SK-N-SH (cell line): ENCODE results near the gene A1BG. TPM values are rescaled to one million over a fixed set of nuclear protein-coding genes. Genes with fewer than 3 reads are reported as not detected.

Experiments used
- CTCF ChIA-PET: fragments of 300-600, 350-600 bp; formaldehyde crosslinking; extraction: SDS; loops from one replicate; lab custom pipeline; 2021; lab: Yijun Ruan, JAX
- POLR2A ChIA-PET: fragments of 350-600 bp; sonication (Branson Sonifier 250); formaldehyde crosslinking; extraction: SDS; loops from one replicate; lab custom pipeline; 2020; ENCODE audit warnings: antibody characterized with exemption, inconsistent platforms; lab: Yijun Ruan, JAX
- DNase-seq: peaks from one replicate; pipeline ENCODE4 v3.0.0; 2012
- H2AFZ ChIP-seq: fragments of 200-600 bp; sonication (generic); 2 replicates; pipeline ENCODE4 v1.8.1; 2016; ENCODE audit warnings: antibody characterized with exemption, mild to moderate bottlenecking, low read depth
- H3F3A ChIP-seq: fragments of 200-600 bp; sonication (generic); replicated peaks from 2 replicates; pipeline ENCODE3; 2016; ENCODE audit warnings: antibody characterized with exemption, mild to moderate bottlenecking; ENCODE audit not compliant: insufficient read depth
- H3K27ac ChIP-seq, 2 experiments: fragments of 200-500 bp in 1 of 2; fragments of 200-600 bp in 1 of 2; sonication (Bioruptor generic) in 1 of 2; sonication (generic), shearing (Covaris generic) in 1 of 2; 2 replicates each; pipeline versions ENCODE4 v1.5.1 to v1.6.1; 2014 to 2016; ENCODE audit warnings: low read depth in 2 of 2, inconsistent platforms in 1 of 2, low read length in 1 of 2, mild to moderate bottlenecking in 1 of 2, mixed read lengths in 1 of 2
- H3K27me3 ChIP-seq: fragments of 200-600 bp; sonication (generic), shearing (Covaris generic); 2 replicates; pipeline ENCODE4 v1.6.1; 2016; ENCODE audit warnings: mixed run types; ENCODE audit not compliant: insufficient read depth
- H3K36me3 ChIP-seq, 2 experiments: fragments of 200-500 bp in 1 of 2; fragments of 200-600 bp in 1 of 2; sonication (Bioruptor generic) in 1 of 2; sonication (generic) in 1 of 2; replicated peaks in 1 of 2; 2 replicates each; pipeline versions ENCODE3 to v1.5.1; 2014 to 2016; ENCODE audit warnings: low read length in 1 of 2, mild to moderate bottlenecking in 1 of 2; ENCODE audit not compliant: insufficient read depth in 2 of 2, control insufficient read depth in 1 of 2
- H3K4me1 ChIP-seq, 2 experiments: fragments of 200-500 bp in 1 of 2; fragments of 200-600 bp in 1 of 2; sonication (Bioruptor generic) in 1 of 2; sonication (generic), shearing (Covaris generic) in 1 of 2; 2 replicates each; pipeline versions ENCODE4 v1.5.1 to v1.6.1; 2014 to 2016; ENCODE audit warnings: low read depth in 1 of 2, low read length in 1 of 2, mixed run types in 1 of 2; ENCODE audit not compliant: insufficient read depth in 2 of 2, control insufficient read depth in 1 of 2
- H3K4me2 ChIP-seq: fragments of 200-600 bp; sonication (generic), shearing (Covaris generic); 2 replicates; pipeline ENCODE4 v1.6.1; 2017; ENCODE audit warnings: mixed run types
- H3K4me3 ChIP-seq, 2 experiments: fragments of 200-500 bp in 1 of 2; fragments of 200-600 bp in 1 of 2; sonication (Bioruptor generic) in 1 of 2; sonication (generic), shearing (Covaris generic) in 1 of 2; 2 replicates each; pipeline versions ENCODE4 v1.5.1 to v1.8.1; 2014 to 2016; ENCODE audit warnings: low read depth in 2 of 2, inconsistent platforms in 1 of 2, low read length in 1 of 2, mild to moderate bottlenecking in 1 of 2, mixed read lengths in 1 of 2, moderate library complexity in 1 of 2
- H3K79me2 ChIP-seq: fragments of 200-600 bp; sonication (generic); 2 replicates; pipeline ENCODE4 v1.8.1; 2017; ENCODE audit warnings: mild to moderate bottlenecking; ENCODE audit not compliant: insufficient read depth
- H3K9ac ChIP-seq: fragments of 200-600 bp; sonication (generic); 2 replicates; pipeline ENCODE4 v1.6.1; 2017; ENCODE audit warnings: mixed run types
- H3K9me2 ChIP-seq: fragments of 200-600 bp; sonication (generic); 2 replicates; pipeline ENCODE4 v1.6.1; 2017; ENCODE audit warnings: mixed run types
- H3K9me3 ChIP-seq: fragments of 200-600 bp; sonication (generic); 2 replicates; pipeline ENCODE4 v1.6.1; 2017; ENCODE audit warnings: mixed run types, mild to moderate bottlenecking, moderate library complexity
- H4K20me1 ChIP-seq: fragments of 200-600 bp; sonication (generic); 2 replicates; pipeline ENCODE4 v1.6.1; 2017; ENCODE audit warnings: mild to moderate bottlenecking, mixed run types; ENCODE audit not compliant: insufficient read depth
- EP300 ChIP-seq, 2 experiments: IDR thresholded peaks; 2 replicates each; pipeline versions ENCODE4 v1.4.0 to v1.6.1; 2012; ENCODE audit warnings: borderline replicate concordance in 1 of 2, low read depth in 1 of 2, low read length in 1 of 2
- EZH2phosphoT487 ChIP-seq: fragments of 200-600 bp; sonication (generic); IDR thresholded peaks from 2 replicates; pipeline ENCODE4 v1.6.1; 2017; ENCODE audit warnings: low read depth, mixed run types, mild to moderate bottlenecking, antibody characterized with exemption, moderate library complexity, borderline replicate concordance
- FOXJ3 ChIP-seq: sonication (generic); formaldehyde crosslinking; IDR thresholded peaks from 2 replicates; pipeline ENCODE4 v1.5.1; 2020; ENCODE audit warnings: mild to moderate bottlenecking, missing genetic modification reagents
- GATA2 ChIP-seq: sonication (generic); formaldehyde crosslinking; IDR thresholded peaks from 2 replicates; pipeline ENCODE4 v1.5.0; 2020; ENCODE audit warnings: mild to moderate bottlenecking, missing genetic modification reagents
- NFIC ChIP-seq: IDR thresholded peaks from 2 replicates; pipeline ENCODE4 v1.4.0; 2012; ENCODE audit warnings: borderline replicate concordance
- NRF1 ChIP-seq: IDR thresholded peaks from 2 replicates; pipeline ENCODE4 v1.6.1; 2012; ENCODE audit warnings: low read depth, mild to moderate bottlenecking, low read length
- RAD21 ChIP-seq: IDR thresholded peaks from 2 replicates; pipeline ENCODE4 v1.6.1; 2012; ENCODE audit warnings: mild to moderate bottlenecking, low read length
- TAF1 ChIP-seq: IDR thresholded peaks from 2 replicates; pipeline ENCODE4 v1.6.1; 2012; ENCODE audit warnings: low read depth, mild to moderate bottlenecking, low read length, moderate library complexity, borderline replicate concordance
- WGBS: methylation state at CpG from one replicate; pipeline ENCODE4 v1.1.6; 2017; ENCODE audit warnings: low lambda C conversion rate; 5-methylcytosine and 5-hydroxymethylcytosine counted together
- polyA plus RNA-seq, 3 experiments: library from polyadenylated mRNA; depleted of rRNA; stranded (reverse); fragments of >200 nt; gene quantifications; 2 replicates each; pipeline ENCODE4 v1.2.3, GENCODE V29; 2012
- TF ChIP-seq, protein P1 (sequence below): IDR thresholded peaks from 2 replicates; pipeline ENCODE4 v1.4.0; 2012; ENCODE audit warnings: low read depth
- TF ChIP-seq, protein P2 (sequence below): fragments of 150-350 bp; IDR thresholded peaks from 2 replicates; pipeline ENCODE4 v1.6.1; 2016; ENCODE audit warnings: mild to moderate bottlenecking, low read depth, low read length
- TF ChIP-seq, protein P3 (sequence below): IDR thresholded peaks from 2 replicates; pipeline ENCODE4 v1.4.0; 2012; ENCODE audit warnings: low read depth, borderline replicate concordance
- TF ChIP-seq, protein P4 (sequence below): IDR thresholded peaks from 2 replicates; pipeline ENCODE4 v1.4.0; 2012; ENCODE audit warnings: low read depth, borderline replicate concordance

A1BG gene, protein sequence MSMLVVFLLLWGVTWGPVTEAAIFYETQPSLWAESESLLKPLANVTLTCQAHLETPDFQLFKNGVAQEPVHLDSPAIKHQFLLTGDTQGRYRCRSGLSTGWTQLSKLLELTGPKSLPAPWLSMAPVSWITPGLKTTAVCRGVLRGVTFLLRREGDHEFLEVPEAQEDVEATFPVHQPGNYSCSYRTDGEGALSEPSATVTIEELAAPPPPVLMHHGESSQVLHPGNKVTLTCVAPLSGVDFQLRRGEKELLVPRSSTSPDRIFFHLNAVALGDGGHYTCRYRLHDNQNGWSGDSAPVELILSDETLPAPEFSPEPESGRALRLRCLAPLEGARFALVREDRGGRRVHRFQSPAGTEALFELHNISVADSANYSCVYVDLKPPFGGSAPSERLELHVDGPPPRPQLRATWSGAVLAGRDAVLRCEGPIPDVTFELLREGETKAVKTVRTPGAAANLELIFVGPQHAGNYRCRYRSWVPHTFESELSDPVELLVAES
- polyA plus RNA-seq (2012; rRNA removed): 61.4 and 62.6 TPM in 2 replicates
- 39.1 and 61.2 TPM in 2 replicates for polyA plus RNA-seq (2012; cell fraction: cytosol; rRNA removed)
- 23.3 and 58.0 TPM in 2 replicates for polyA plus RNA-seq (2012; cell fraction: nucleus; rRNA removed)

DNA sequence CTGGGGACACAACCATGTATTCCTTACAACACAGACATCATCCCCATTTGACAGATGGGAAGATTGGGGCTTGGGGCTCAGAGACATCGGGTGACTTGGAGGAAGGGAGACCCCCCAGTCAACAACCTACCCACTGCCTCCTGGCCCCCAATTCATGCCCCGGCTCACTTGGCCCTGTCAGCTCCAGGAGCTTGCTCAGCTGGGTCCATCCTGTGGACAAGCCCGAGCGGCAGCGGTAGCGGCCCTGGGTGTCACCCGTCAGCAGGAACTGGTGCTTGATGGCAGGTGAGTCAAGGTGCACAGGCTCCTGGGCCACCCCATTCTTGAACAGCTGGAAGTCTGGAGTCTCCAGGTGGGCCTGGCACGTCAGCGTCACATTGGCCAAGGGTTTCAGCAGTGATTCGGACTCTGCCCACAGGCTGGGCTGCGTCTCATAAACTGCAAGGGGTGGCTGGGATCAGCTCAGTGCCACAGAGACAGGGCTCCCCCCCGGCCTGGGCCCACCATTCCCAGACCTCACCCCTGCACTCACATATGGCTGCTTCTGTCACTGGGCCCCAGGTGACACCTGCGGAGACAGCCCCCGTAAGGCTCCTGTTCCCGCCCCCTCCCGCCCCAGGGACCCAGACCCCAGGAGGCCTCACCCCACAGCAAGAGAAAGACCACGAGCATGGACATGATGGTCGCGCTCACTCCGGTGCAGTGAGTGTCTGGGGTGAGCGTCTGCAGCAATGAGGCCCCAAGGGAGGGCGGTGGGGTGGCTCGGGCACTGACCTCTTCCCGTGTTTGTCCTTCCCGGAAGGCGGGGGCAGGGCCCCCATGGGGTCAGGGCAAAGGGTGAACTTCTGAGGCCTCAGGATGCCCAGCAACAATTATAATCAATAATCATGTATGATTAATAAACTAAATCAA lies at the start of gene A1BG:
TSS of gene A1BG (minus strand) at position 733 of the 912 bp plus-strand sequence. CDS start at position 678, 55 bp downstream.
- Histone ChIP-seq H2AFZ (no peak within 1 kb of the TSS), H3K27ac (no peak within 1 kb of the TSS), H3K4me3 (no peak within 1 kb of the TSS), H3K4me1 (no peaks in the 10 kb centered on the region; a peak in 1 of 4 replicates), H3K36me3 (peaks cover 2 to 4% of the 10 kb centered on the region in 2 experiments), H3K9me3 (no peaks in the 10 kb centered on the region), H3K9me2 (no peaks in the 10 kb centered on the region), H3F3A (no peaks in the 10 kb centered on the region), H4K20me1 (no peaks in the 10 kb centered on the region), H3K79me2 (peaks cover 26% of the 10 kb centered on the region), H3K4me2 (no peak within 1 kb of the TSS), H3K27me3 (no peaks in the 10 kb centered on the region), H3K9ac (no peak within 1 kb of the TSS)
- ChIA-PET POLR2A (interaction anchor here (0.6 to 3.6 kb wide), 3 partner anchors 9 to 73 kb away, joined by 3 to 18 read pairs (median 4); partner anchors contain the start of gene ZNF497), CTCF (interaction anchor here (1.0 kb wide), 1 partner anchor 10 kb away, joined by 3 read pairs; the partner anchor contains the start of gene ZNF497)
- TF ChIP-seq EZH2phosphoT487 (no peak), TAF1 (no peak), NRF1 (no peak), EP300 (IDR thresholded peaks at IDR 0.05; ENCODE audit: borderline replicate concordance in 1 of 2, low read depth in 1 of 2, low read length in 1 of 2) (no peak), RAD21 (no peak), FOXJ3 (no peak), GATA2 (CRISPR knock-in tag) (no peak), NFIC (no peak)
- TF ChIP-seq, protein P1, sequence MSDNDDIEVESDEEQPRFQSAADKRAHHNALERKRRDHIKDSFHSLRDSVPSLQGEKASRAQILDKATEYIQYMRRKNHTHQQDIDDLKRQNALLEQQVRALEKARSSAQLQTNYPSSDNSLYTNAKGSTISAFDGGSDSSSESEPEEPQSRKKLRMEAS: no peak
- TF ChIP-seq, protein P2, sequence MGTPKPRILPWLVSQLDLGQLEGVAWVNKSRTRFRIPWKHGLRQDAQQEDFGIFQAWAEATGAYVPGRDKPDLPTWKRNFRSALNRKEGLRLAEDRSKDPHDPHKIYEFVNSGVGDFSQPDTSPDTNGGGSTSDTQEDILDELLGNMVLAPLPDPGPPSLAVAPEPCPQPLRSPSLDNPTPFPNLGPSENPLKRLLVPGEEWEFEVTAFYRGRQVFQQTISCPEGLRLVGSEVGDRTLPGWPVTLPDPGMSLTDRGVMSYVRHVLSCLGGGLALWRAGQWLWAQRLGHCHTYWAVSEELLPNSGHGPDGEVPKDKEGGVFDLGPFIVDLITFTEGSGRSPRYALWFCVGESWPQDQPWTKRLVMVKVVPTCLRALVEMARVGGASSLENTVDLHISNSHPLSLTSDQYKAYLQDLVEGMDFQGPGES: no peak
- TF ChIP-seq, protein P3, sequence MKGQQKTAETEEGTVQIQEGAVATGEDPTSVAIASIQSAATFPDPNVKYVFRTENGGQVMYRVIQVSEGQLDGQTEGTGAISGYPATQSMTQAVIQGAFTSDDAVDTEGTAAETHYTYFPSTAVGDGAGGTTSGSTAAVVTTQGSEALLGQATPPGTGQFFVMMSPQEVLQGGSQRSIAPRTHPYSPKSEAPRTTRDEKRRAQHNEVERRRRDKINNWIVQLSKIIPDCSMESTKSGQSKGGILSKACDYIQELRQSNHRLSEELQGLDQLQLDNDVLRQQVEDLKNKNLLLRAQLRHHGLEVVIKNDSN: no peak
- TF ChIP-seq, protein P4, sequence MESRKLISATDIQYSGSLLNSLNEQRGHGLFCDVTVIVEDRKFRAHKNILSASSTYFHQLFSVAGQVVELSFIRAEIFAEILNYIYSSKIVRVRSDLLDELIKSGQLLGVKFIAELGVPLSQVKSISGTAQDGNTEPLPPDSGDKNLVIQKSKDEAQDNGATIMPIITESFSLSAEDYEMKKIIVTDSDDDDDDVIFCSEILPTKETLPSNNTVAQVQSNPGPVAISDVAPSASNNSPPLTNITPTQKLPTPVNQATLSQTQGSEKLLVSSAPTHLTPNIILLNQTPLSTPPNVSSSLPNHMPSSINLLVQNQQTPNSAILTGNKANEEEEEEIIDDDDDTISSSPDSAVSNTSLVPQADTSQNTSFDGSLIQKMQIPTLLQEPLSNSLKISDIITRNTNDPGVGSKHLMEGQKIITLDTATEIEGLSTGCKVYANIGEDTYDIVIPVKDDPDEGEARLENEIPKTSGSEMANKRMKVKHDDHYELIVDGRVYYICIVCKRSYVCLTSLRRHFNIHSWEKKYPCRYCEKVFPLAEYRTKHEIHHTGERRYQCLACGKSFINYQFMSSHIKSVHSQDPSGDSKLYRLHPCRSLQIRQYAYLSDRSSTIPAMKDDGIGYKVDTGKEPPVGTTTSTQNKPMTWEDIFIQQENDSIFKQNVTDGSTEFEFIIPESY: no peak
- no peak for DNase-seq
- WGBS: 88% methylated on average over 16 of the region's 26 CpGs
